GM21717 (cell line): ENCODE measurements around the gene GBX1.
A peak's percentile ranks its signal among the peaks of the same experiment; 100 is the strongest.

ENCODE experiments used
- ATAC-seq: cut with Tn5 transposase; IDR thresholded peaks from one replicate; pipeline ENCODE4 v1.9.1; 2021; ENCODE audit warnings: mild to moderate bottlenecking, moderate library complexity; ENCODE audit not compliant: unreplicated experiment

GBX1 gene

DNA sequence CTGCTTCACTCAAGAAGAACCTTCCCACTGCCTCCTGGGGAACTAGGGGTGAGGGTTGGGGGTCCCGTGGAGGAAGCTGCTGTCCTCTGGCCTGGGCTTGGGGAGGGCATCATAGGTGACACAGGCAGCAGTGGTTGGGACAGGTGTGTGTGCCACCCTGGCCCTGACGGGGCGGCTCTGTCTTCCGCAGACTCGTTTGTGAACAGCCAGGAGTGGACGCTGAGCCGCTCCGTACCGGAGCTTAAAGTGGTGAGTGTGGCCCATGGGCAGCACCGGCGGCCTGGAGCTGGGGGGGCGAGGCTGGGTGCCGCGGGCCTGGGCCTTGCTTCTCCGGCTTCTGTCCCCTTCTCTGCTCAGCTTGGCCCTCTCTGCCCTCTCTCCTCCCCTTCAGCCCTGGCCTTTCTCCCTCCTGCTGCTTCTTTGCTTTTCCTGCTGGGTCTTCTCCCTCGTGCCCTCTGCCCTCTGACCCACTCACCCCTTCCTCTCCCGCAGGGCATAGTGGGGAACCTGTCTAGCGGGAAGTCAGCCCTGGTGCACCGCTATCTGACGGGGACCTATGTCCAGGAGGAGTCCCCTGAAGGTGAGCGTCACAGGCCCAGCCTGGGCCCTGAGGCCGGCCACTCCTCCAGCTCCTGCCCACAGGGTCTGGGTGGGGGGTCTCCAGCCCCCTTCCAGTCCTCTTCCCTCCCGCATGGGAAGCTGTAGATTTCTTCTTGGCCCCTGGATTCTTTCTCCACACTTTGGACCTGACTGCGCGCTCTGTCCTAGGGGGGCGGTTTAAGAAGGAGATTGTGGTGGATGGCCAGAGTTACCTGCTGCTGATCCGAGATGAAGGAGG is 50.7 kb downstream of the GBX1 start:
- ATAC-seq: no peak

DNA sequence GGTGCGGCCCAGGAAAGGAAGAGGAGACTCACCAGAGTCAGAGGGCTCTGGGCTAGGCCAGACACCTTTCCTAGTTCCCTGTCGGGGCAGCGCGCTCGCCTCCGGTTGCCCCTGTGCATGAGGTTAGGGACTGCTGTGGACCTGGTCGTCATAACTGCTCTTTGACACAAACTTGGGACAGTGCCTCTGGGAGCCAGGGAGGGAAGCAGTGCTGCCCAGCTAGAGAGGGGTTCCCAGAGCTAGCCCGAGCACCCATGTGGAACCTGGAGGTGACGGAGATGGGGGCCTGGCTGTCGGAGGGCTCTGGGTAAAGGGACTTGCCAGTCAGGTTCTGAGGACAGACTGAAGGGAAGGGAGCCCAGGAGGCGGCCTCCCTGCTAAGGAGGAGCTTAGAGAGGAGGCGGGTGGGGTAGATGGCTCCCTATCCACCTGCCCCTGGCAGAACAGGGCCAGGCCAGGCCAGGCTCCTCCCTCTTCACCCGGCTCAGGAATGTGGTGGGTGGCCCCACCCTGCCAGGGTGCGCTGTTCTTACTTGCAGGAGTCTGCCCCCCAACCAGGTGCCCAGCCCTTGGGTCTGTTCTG is 51.6 kb downstream of the GBX1 start:
- no peak for ATAC-seq

DNA sequence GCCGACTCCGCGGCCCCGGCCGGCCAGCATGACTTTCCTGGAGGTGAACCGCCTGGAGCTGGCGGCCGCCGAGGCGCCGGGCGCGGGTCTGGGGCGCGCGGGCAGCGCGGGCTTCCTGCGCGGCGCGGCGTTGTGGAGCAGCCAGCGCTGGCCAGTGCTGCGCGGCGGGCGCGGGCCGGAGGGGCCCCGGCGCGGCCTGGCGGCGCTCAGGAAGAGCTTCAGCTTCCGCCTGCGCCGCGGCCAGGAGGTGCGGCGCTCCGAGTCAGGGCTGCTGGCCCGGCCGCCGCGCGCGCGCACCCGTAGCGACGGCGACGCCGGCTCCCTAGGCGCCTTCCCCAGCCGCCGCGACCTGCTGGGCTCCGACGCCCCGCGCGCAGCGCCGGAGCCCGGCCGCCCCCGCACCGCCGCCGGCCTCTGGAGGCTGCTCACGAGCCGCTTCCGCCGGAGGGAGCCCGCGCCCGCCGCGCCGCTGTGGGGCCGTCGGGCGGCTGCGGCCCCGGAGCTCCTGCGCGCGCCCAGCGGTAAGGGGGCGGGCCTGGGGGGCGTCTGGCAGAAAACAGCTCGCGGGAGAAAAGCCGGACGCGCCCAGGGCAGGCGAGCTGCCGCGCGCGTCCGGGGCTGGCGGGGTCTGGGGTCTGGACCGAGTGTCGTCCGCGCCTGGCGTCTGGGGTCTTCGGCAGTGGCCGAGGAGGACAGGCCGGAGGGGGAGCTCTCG is 52.2 kb downstream of the GBX1 start:
- no peak for ATAC-seq

DNA sequence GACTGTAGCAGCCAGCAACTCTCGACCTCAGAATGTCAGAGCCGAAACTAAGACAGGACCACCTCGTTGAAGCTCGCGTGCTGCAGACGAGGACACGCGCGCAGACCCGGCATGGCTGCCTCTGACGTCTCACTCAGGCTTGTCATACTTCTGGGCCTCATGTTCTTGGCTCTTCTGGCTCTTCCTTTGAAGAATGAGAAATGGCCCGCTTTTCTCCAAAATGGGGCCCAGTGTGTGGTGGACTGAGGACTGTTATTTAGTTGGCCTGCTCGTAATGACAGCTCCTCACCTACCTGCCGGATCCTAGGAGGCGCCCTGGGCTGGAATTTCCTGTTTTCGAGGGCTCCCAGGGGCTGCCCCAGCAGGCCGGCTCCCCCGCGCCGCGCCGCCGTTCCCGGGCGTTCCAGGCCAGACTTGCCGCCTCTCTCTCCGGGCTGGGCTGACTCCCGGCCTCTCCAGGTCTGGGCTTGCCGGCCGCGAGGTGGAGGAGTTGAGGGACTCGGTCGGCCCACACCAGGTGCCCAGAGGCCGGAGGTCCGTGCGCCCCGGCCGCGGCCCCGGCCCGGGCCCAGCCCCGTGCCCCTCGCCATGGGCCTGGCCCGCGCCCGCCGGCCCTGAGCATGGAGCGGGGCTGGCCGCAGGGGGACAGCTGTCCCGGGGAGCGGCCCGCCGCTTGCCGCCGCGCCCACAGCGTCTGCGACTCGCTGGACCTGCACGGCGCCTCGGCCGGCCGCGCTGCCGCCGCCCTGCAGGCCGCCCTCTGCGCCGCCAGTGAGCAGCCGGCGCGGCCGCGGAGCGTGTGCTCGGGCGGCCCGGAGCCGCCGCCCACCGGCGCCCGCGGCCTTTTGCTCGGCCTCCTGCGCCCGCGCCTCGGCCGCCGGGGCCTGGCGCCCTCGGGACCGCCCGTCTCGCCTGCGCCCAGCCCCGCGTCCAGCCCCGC is 53.1 kb downstream of the GBX1 start:
- no peak for ATAC-seq

DNA sequence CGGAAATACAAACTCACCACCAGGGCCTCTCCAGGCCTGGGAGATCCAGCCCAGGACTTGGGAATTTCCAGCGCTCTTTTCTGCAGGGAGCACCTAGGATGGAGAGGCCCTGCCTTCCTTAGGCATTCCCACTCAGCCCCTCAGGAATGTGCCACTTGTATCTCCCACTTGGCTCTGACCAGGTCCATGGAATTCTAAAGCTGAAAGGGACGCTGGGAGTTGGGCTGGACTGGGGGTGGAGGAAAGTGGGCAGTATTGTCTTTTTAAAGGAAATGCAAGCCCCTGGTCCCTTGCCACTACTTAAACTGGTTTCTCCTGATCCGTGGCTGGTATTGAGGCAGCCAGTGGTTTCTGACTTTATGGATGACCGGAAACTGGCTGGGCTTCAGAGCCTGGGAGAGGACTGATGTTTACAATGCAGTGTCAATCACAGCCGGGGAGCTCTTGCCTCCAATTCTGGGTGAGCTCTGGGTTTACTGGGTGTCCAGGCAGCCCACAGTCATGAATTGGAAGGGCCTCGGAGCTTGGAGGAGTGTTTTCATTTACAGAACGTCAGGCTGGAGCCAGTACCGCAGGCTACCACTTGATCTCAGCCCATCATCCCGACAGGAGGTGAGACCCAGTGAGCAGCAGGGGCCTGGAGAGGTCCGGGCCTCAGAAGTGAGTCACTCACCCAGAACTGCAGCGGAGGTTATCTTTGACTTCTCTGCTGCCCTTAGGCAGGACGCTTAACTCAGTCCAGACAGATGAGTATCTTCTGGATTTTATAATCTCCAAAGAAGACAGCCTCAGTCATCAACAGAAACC is 53.9 kb downstream of the GBX1 start:
- ATAC-seq: no peak

DNA sequence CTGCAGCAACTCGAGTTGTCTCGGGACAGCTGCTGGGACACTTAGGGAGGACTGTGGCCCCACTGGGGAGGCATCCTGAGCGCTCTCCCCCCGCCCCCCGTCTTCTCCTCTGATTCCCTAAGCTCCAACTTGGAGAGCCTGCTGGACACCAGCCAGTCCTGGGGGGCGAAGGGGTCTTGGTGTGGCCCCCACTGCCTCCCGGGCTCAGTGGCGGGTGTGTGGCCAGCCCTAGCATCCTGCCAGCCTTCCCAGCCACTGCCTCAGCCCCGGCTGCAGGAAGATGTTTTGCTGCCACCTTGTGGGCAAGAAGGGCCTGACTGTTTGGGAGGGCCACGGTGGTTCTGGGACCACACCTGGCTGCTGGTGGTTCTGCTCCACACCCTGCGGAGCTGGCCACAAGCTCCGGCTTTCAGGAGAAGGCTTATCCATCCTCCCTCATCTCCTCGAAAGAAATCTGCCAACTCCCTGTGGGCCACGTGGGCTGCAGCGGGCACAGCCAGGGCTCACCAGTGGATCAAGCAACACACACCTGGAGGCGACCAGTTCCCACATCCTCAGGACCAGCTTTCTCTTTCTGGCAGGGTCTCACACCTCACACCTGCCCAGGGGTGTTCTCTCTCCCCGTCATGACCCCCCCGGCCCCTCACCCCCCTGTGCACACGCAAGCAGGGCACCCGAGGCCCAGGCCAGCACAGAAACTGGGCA is 56.4 kb downstream of the GBX1 start:
- ATAC-seq: peak; percentile 86

DNA sequence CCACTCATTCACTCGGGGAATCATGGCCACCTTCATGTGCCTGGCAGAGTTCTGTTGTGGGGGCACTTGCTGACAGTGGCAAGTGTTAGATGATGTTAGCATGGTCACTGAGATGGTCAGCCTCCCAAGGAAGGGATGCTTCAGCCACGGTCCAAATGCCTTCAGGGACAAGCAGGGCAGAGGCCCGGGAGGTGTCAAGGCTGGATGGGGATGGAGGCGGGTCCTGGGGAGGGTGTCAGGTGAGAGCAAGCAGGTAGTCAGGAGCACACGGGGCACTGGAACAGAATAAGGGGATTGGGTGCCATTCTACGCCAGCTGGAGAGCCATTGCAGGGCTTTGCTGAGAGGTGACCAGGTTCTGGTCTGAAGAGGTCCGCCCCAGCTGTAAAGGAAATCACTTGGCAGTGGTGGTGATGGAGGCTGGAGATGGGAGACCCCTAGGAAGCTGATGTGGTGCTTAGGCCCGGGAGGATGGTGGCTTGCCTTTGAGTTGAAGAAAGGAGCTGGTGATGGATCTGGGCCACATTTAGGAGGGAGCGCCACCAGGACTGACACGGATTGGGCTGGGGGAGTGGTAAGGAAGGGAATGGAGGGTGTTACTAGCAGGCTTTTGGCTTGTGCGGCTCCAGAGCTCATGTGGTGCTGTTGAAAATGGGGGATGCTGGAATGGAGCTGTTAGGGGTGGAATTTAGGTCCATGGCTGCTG is 57.1 kb downstream of the GBX1 start:
- no peak for ATAC-seq

DNA sequence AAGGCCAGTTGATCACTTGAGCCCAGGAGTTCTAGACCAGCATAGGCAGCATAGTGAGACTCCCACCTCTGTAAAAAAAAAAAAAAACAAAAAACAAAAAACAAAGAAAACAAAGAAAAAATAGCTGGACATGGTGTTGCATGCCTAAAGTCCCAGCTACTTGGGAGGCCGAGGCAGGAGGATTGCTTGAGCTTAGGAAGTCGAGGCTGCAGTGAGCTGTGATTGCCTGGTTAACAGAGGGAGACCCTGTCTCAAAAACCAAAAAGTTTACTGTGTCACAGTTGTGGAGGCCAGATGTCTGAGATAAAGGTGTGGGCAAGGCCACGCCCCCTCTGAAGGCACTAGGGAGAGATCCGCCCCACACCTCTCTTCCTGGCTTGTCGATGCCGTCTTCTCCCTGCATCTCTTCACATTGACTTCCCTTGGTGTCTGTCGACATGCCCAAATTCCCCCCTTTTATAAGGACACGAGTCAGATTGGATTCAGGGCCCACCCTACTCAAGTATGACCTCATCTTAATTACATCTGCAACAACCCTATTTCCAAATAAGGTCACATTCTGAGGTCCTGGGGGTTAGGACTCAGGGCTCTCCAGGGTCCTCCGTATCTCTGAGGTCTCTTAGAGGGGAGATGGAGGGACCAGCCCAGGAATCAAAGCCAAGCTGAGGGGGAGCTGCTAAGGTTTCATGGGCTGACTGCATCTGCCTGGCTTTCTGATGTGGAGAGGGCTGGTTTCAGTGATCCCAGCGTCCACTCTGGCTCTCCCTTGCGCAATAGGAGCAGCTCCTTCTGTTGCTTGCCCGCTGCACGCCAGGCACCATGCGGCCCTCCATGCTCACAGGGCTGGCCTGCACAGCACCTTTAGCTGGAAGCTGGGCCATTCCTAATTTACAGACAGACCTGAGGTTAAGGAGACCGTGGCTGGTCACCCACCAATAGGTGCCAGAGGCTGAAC is 58.1 kb downstream of the GBX1 start:
- no peak for ATAC-seq

DNA sequence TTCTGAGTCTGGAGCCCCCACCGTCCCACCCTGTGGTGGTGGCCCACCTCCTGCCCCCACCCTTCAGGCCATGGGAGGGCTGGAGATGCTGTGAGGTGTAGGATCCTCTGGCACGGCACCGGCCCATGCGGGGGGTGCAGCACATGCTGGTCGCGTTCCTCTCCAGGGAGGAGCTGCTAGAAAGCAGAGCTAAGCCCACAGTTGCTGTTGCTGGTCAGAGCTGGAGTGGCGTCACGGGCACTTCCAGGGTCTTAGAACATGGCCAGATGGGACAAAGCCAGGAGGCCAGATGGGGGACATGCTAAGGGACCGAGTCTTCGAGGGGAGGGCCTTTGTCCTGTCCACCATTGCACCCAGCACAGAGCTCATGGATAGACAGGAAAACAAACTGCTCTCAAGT is 59.6 kb downstream of the GBX1 start:
- ATAC-seq: no peak

DNA sequence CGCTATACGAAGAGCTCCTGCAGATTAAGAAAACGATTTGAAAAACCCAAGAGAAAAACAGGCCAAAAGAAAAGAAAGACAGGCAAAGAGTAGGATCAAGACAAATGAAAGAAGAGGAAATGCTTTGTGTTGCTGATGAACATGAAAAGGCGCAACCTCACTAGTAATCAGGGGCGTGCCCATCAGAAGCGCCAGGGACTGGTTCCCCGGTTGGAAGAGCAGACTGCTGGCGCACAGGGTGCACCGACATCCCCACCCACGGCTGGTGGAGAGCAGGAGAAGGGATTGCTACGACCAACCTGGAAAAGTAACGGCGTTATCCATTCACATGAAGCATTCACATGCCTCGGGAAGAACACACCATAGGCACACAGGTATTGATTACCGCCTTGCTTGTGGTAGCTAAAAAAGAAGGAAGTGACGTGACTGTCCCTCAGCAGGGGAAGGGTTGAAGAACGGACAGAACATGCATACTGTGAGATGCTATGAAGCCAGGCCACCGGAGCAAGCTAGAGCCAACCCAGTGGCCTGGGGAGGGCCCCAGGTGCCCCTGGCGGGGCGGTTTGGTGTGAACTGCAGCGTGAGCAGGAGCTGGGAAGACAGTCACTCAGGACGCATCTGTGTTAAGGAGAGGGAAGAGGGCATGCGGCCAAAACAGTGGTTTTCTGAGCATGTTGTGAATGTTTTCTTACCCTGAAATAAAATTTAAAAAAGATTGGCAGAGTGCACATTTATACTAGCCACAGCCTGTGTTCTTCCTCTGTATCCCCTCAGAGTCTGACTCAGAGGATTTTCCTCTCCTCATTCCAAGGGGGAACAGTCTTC is 62.9 kb downstream of the GBX1 start:
- ATAC-seq: no peak

DNA sequence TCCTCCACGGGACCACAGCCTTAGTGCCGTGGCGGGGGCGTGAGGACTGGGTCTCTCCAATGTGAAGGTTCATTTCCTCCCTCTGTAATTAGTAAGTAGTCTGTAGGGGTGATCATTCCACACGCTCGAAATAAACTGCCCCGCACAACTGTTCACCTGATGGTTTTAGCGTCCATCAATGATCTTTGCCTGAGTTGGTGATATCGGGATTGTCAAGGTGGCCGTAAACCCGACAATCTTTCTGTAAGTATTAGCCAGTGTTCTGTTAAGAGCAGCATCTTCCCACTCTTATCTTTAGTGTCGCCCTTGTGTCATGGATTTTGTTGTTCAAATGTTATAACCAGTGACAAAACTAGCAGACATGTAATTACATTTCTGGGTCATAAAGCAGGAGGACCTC is 63.5 kb downstream of the GBX1 start:
- no peak for ATAC-seq

DNA sequence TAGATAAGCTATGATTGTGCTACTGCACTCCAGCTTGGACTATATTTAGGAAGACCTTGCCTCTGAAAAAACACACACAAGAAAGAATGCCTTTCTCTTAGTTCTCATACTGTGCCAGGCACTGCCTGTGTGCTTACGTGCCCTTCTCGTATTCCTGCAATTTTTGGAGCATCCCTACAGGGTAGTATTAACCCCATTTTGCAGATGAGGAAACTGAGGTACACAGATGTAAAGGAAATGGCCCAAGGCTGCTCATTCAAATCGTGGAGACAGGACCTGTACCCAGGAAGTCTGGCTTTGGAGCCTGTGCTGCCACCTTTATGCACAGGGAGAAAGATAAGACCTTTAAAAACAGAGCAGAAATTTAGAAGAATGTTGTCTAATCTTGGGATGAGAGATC is 64.5 kb downstream of the GBX1 start:
- ATAC-seq: no peak

DNA sequence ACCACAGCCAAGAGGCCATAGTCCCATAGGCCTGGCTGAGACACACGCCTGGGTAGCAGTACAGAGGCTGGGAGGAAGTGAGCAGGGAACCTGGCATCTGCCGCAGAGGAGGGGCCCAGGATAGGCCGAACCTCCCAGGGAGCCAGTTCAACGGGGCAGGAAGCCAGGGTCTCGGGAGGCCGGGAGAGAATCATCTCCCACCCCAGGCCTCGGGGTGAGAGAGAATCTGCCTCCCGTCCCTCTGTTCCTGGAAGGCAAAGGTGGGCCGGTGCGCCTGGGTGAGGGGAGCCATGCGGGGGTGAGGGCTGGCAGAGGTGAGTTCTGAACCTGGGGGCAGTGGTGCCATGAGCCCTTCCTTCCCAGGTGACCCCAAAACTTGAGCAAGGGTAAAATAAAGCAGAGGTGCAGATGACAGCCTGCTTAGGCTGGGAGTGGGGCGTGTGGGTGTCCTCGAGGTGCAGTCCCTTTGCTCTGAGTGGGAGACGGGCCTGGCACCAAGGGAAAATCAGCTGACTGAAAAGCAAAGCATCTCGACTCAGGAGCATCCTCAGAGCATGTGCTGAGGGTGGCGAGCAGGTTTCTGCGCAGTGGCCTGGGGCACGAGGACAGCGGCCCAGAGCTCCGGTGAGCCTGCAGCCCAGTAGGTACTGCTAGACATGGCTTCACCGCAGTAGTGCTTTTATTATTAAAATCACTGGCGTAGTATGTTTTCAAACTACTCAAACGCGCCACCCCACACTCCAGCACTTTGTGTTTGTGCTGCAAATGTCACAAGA is 65.7 kb downstream of the GBX1 start:
- ATAC-seq: no peak

DNA sequence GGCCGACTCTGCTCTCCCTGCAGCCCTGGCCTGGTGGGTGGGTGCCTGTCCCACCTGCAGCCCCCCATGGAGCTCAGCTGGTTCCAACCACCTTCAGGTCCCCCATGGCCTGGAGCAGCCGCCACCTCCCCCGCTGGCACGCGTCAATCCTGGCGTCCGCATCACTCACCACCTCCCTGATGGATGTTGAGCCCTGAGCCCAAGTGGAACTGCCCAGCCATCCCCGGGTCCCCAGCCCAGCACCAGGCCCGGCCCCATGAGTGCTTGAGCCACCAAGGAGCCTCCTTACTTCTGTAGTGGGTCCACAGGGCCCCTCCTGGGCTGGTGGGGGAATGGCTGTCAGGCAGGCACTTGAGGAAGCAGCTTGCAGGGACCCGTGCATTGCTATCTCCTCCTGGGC is 66.6 kb downstream of the GBX1 start:
- ATAC-seq: no peak

DNA sequence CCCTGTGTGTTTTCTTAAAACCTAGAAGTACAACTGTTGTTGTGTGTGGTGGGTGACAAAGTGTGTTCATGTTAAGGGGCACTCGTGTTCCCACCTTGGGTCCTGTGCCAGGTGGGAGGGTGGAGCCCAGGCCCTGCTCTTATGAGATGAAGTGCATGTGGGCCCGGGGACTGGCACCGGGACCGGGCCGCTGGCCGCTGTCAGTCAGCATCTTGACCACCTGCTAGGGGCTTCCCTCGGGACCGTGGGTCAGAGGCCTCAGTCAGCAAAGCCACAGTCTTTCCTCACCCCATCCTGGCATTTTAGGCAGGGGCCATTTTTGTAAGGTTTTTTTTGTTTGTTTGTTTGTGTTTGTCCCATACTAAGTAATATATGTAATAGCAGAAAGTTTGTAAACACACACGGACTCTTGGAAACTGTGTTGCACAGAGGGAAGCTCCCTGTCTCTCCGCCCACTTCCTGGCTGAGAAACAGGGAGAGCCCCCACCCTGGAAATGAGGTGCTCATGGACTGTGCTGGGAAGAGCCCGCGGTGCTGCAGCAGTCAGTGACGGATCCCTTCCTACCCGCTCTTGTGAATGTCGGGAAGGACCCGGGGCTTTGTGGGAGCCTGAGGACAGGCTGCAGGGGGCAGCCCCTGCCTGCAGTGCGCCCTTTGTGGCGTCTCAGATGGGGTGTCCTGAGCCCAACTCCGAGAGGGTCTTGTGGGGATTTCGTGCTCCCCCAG is 67.8 kb downstream of the GBX1 start:
- no peak for ATAC-seq
